Measurements from ENCODE around the gene ATP23.

DNA sequence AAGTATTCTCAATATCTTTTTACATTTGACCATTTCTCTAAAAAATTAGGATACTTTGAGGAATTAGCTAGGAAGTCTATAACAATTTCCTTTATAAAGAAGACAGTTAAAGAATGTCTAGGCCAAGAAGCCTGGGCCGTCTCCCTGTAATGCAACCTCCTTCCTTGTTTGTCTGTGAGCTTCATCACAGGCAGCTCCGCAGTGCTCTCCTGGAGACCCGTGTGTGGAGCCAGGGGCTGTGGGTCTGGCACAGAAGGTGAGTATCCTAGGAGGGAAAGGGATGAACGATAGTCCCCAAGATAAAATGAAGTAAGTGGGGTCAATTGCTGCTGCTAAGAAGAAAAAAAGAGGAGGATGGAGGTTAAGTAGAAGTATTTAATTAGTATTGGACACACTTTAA is 31.8 kb upstream of the ATP23 start:
- TF ChIP-seq, protein P1, sequence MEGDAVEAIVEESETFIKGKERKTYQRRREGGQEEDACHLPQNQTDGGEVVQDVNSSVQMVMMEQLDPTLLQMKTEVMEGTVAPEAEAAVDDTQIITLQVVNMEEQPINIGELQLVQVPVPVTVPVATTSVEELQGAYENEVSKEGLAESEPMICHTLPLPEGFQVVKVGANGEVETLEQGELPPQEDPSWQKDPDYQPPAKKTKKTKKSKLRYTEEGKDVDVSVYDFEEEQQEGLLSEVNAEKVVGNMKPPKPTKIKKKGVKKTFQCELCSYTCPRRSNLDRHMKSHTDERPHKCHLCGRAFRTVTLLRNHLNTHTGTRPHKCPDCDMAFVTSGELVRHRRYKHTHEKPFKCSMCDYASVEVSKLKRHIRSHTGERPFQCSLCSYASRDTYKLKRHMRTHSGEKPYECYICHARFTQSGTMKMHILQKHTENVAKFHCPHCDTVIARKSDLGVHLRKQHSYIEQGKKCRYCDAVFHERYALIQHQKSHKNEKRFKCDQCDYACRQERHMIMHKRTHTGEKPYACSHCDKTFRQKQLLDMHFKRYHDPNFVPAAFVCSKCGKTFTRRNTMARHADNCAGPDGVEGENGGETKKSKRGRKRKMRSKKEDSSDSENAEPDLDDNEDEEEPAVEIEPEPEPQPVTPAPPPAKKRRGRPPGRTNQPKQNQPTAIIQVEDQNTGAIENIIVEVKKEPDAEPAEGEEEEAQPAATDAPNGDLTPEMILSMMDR (optimal IDR thresholded peaks at IDR 0.05 in 1 of 3, IDR thresholded peaks at IDR 0.05 in 1 of 3, conservative IDR thresholded peaks at IDR 0.05 in 1 of 3; ENCODE audit: extremely low read depth in 1 of 3, insufficient read depth in 2 of 3, low read length in 3 of 3), result no peak
- no peak for TF ChIP-seq EZH2 (IDR thresholded peaks at IDR 0.05; ENCODE audit: low read length)

All from keratinocyte (primary cell).